Mucosa of rectum (tissue), 2 donors: ENCODE data around the gene IMPDH2.

ENCODE experiments used
- H3K27ac ChIP-seq, 2 donors: one replicate each; pipeline ENCODE4 v1.7.0; 2013; ENCODE audit warnings: inconsistent platforms in 2 of 2, low read depth in 2 of 2, low read length in 2 of 2
- H3K27me3 ChIP-seq, 2 donors: one replicate each; pipeline ENCODE4 v1.7.0; 2013; ENCODE audit warnings: low read length in 2 of 2; ENCODE audit not compliant: control insufficient read depth in 2 of 2, insufficient read depth in 2 of 2
- H3K36me3 ChIP-seq, 2 donors: one replicate each; pipeline ENCODE4 v1.7.0; 2013; ENCODE audit warnings: low read length in 2 of 2; ENCODE audit not compliant: control insufficient read depth in 2 of 2, insufficient read depth in 2 of 2
- H3K4me1 ChIP-seq, 2 donors: one replicate each; pipeline ENCODE4 v1.7.0; 2013; ENCODE audit warnings: low read length in 2 of 2, mild to moderate bottlenecking in 1 of 2; ENCODE audit not compliant: control insufficient read depth in 2 of 2, insufficient read depth in 2 of 2
- H3K4me3 ChIP-seq, 2 donors: one replicate each; pipeline ENCODE4 v1.7.0; 2013; ENCODE audit warnings: low read length in 2 of 2
- H3K9ac ChIP-seq, 2 donors: one replicate each; pipeline ENCODE4 v1.7.0; 2013; ENCODE audit warnings: low read length in 2 of 2, low read depth in 1 of 2, mild to moderate bottlenecking in 1 of 2
- H3K9me3 ChIP-seq, 2 donors: one replicate each; pipeline ENCODE4 v1.7.0; 2013; ENCODE audit warnings: low read length in 2 of 2; ENCODE audit not compliant: control insufficient read depth in 2 of 2
- donor health status: healthy.
- donor health status: Normal muscosa, but diverticular disease.

IMPDH2 gene

DNA sequence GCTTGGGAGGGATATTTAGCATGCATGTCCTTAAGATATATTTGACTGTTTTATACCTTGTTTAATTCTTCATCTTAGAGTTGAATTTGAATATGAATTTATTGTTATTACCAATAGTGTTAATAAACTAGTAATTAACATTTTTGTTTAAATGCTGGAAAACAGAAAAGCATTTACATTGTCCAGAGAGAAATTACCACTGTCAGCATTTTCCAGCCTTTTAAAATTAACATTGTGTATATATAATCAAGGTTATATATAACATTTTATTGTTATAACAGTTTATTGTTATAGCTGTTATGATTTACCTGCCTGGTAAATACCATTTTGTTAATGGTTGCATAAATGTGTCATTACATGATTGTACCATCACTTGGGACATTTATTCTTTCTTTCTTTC, 47.2 kb downstream of the IMPDH2 start:
- Histone ChIP-seq H3K9me3 (no peaks in the 10 kb centered on the region), H3K27me3 (no peaks in the 10 kb centered on the region), H3K36me3 (peaks cover 43 to 65% of the 10 kb centered on the region in 2 donors), H3K4me1 (no peaks in the 10 kb centered on the region), H3K9ac (no peak overlapping the region), H3K4me3 (no peak overlapping the region), H3K27ac (no peak overlapping the region)

DNA sequence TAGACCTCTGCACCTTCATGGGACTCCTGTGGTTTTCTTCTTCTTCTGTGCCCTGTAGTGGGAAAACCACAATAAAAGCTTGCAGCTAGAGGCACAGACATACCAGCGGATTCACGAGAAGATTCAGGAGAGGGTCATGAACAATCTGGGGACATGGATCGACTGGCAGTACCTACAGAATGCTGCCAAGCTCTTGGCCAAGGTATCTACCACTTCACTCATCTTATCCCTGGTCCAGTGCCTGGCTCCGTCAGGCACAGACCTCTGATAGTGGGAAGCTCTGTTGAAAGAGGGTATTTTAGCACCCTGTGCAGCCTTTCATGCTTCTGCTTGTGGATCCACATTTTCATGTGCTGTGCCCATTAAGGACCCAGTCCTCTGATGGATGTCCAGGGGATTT, 48.9 kb downstream of the IMPDH2 start:
- Histone ChIP-seq H3K27ac (no peak overlapping the region), H3K36me3 (peaks cover 49 to 77% of the 10 kb centered on the region in 2 donors), H3K4me3 (no peak overlapping the region), H3K9me3 (no peaks in the 10 kb centered on the region), H3K4me1 (no peaks in the 10 kb centered on the region), H3K27me3 (no peaks in the 10 kb centered on the region), H3K9ac (no peak overlapping the region)

DNA sequence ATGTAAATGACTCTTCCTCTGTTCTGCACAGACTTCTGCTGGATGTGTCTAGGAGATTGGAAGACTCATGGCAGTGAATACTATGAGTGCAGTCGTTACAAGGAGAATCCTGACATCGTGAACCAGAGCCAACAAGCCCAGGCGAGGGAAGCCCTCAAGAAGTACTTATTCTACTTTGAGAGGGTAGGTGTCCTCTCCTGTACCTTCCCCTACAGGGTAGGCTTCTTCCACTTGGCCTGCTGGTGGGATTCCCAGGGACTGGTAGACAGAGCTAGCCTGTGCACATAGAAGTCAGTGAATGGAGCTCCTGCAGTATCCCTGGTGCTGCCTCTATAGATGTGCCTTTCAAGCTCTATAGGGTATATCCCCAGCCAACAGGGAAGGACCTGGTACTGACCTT, 49.7 kb downstream of the IMPDH2 start:
- H3K9me3 ChIP-seq: no peaks in the 10 kb centered on the region
- H3K27ac ChIP-seq: no peak overlapping the region
- H3K4me3 ChIP-seq: no peak overlapping the region
- H3K27me3 ChIP-seq: no peaks in the 10 kb centered on the region
- H3K4me1 ChIP-seq: no peaks in the 10 kb centered on the region
- peaks cover 53 to 80% of the 10 kb centered on the region in 2 donors for H3K36me3 ChIP-seq
- no peak overlapping the region for H3K9ac ChIP-seq
